Stimulated activated CD4-positive, alpha-beta T cell treated with anti-CD3 and anti-CD28 coated beads, Interleukin-2, amount 100 ng/mL, for 48 hours (primary cell): Measurements from ENCODE around the gene VSTM2B.

ENCODE experiments used
- DNase-seq, 2 donors: peaks; one replicate each; pipeline ENCODE4 v3.0.0-alpha.2; 2020

The VSTM2B gene

DNA sequence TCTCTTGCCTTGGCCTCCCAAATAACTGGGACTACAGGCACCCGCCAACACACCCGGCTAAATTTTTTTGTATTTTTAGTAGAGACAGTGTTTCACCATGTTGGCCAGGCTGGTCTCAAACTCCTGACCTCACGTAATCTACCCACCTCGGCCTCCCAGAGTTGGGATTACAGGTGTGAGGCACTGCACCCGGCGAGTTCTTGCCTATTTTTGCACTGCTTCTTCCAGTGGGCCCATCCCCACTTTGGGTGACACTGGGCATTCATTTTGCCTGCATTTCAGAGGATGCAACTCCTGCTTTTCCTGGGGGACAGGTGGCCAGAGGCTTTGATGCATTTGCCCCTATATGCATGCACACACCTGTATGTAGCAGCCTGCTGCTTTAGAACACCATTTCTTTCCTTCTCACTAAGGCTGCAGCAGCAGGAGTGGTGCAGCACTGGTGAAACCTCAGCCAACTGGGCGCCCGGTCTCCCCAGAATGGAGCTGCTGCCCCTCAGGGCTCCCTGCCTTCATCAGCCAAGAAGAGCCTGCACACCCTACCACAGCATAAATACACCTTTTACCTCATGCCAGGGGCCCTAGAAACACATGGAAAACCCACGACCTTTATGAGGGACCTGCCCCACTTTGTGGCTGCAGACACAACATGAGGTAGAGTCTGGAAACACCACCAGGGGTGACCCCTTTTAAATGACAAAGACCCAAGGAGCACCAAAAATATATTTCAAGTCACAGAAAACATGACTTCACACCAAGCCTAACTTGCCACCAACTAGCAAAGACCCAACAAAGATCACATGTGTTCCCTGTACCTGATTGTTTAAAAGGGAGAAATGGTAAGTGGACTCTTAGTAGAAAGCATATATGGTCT is 43.5 kb downstream of the VSTM2B start:
- no peak for DNase-seq

DNA sequence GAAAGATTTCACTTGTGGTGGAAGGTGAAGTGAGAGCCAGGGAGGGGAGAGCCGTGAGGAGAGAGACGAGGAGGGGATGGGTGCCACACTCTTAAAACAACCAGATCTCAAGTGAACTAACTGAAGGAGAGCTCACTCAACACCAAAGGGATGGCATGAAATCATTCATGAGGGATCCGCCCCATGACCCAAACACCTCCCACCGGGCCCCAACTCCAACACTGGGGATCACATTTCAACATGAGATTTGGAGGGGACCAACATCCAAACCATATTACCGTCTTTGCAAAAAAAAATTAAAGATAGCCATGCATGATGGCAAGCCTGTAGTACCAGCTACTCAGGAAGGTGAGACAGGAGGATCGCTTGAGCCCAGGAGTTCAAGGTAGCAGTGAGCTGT is 45.4 kb downstream of the VSTM2B start:
- no peak for DNase-seq

DNA sequence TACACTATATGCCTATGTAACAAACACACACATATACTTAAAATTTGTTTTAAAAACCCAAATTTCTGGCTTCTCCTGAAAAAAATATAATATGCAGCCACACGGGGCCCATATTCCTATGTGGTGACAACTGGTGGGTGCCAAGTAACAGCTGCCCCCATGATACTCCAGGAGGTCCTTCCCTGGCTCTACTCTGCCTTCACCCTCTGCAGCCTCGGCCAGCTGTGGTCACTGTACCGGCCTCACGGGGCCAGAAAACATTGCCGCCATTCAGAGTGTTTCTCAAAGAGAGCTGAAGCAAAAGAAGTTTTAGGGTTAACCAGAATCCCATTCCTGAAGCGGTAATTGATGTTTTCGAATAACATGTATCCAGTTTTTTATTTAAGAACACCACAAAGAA is 47.7 kb downstream of the VSTM2B start:
- no peak for DNase-seq

DNA sequence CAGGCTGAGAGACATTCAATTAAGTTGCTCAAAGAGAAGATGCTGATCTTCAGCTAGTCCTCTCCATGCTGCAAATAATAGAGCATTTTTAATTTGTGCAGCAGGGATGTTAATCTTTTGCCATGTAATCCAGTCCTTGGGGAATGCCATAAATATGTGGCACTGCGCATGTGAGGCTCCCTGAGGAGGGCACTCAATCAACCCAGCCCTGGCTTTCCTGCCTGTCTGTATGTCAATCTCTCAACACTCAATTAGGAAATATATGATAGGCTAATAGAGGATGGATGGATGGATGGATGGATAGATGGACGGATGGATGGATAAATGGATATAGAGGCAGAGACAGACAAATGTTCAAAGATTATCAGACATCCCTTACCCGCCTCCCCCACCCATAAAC is 48.7 kb downstream of the VSTM2B start:
- DNase-seq, result no peak

DNA sequence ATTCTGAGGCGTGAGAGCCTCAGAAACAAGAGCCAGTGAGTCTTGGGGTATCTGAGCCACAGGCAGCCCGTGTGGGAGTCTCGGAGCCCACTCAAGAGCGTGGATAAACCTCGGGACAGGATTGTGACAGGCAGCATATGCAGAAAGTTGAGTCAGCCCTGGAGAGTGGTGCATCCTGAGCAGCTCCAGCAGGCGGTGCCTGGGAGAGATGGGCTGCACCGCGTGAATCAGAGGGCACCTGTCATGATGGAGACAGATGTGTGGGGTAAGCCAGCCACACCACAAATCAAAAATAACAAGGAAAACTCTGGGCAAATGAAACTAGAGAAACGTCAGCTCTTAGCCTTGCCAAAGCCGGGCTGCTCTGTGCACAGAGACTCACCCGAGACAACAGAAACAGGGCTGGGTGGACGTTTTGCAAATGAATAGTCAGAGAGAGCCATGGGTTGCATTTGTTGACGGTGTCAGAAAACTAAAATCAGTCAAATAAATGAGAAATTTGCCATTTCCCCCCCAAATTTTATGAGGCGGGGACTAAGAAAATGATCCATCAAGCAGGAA is 50.3 kb downstream of the VSTM2B start:
- DNase-seq, result no peak

DNA sequence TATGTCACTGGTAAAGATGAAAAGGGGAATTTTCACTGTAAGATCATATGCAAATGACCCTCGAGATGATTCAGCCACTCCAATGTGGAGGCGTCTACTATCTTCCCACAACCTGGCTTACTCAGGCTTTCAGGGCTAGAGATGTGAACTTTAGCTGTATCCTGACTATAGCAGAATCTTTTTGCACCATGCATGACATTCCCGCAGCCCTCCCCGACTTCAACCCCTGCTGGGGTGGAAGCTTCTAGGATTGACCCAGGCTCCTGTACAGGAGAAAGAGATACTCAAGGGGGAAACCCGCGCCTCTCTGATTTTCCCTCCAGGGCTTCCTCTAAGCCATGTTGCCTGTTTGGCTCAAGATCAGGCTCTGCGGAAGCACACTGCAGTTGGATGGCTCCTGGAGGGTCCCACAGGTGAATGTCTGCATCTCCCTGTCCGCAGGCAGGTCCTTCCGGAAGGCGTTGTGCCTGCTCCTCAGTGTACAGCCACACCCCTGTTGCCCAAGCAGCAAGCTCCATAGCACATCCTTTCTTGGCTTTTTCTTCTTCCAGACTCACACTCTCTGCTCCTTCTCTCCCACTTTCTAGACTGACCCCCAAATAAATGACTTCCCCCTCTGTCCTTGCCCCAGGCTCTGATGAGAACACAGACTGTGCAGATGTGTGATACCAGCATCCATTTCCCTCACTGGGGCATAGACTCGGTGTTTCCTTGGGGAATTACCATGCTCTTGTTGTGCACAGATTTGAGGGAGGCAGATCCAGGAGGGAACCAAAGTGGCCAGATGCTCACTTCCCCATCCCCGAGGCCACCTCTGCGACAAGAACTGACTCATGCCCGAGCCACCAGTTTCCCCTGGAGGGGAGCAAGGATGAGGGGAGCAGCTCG is 51.2 kb downstream of the VSTM2B start:
- DNase-seq, result peak; percentile 23 to 33

DNA sequence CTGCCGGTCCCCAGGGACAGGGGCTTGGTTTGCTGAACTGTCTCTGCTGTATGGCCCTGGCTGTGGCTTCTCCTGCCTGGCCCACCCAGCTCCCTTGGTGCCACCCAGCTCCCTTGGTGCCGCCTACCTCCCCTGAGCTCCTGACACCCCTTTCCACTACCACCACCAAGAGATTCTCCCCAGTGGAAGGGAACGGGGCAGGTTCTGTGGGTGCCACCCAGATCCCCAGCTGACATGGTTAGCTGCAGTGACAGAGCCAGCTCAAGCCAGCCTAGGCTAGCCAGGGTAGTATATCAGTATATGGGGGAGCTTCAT is 51.8 kb downstream of the VSTM2B start:
- no peak for DNase-seq

DNA sequence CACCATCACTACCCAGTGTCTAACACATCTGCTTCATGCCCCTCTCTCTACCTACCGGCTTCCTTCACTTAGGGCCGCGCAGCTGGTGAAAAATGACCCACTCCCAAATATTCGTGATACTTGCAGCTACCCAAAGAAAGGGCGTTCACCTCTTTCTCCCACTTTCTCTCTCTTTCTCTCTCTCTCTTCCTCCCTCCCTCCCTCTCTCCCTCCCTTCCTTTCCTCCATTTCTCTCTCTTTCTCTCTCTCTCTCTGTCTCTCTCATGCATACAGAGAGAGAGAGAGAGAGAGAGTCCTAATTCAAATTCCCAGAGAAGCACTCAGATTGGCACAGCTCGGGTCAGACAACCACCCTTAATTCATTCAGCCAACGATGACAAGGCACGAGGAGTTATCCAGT is 52.6 kb downstream of the VSTM2B start:
- no peak for DNase-seq

DNA sequence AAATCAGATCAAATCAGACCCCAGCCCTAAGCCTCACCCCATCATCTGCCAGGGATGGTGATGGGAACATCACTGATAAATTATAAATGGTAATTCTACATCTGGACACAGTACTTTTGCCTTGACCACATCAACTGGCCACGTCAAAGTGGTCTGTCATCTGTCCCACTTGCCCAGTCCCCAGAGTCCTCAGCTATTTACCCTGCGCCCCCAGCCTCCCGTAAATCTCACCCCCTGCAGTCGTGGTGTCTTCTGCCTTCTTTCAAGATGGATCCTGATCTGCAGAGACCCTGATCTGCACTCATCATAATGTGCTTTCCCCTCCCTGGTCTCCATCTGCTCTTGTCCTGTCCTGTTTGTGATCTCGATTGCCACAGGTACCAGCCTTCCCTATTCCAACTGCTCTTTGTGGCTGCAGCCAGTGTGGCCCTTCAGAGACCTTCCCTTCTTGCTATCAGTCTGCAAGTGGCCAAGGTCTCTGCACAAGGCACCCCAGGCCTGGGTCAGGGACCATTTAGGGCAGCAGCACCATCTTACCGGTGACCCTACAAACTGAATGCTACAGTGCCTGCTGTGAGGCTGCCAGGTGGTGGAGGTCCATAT is 53.6 kb downstream of the VSTM2B start:
- no peak for DNase-seq

DNA sequence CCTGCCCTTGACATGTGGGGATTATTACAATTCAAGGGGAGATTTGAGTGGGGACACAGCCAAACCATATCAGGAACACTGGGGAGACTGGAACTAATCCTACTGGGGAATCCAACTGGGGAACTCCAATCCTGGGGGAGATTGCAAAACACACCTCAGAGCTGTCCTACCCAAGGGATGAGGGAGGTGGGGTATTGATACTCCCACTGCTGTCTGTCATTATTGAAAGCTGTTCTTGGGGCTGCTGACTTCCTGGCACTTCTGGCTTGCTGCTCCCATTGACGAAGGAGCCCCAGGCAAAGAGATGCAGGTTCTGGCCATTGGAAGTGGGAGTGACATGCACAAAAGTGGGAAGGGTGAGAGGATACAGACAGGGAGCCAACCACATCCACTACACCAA is 55.6 kb downstream of the VSTM2B start:
- no peak for DNase-seq

DNA sequence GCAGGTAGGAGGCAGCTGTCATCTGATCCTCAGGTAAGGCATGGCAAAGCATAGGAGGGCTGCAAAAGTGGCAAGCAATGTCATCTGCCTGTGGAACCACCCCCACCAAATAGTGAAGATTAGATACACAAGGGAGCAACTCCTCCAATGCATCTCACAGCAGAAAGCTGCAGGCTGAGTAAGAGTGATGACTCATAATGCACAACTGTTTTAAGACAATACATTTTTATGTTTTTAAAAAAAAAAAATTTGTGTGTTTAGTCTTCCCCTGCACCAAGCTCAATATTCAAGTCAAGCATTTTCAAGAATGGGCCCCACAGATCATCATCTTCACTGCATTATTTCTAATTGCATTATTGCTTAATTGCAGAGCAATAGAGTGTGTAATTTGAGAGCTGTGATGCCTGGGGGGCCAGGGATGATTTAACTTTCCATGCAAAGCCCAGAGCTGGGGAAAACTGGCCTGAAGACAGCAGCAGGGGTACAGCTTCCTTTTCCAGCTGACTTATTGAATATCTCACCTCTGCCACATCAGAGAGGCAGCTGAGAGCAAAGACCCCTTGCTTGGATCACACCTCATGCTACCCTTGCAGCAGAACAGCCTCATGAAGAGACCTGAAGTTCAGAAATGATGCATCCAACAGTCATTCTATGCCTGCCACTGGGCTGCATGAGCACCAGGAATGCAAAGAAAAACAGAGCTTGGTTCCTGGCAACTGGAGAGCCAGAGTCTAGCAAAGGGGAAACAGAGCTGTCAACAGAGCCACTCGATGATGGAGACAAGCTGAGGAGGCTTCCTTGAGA is 57.6 kb downstream of the VSTM2B start:
- DNase-seq, result no peak

DNA sequence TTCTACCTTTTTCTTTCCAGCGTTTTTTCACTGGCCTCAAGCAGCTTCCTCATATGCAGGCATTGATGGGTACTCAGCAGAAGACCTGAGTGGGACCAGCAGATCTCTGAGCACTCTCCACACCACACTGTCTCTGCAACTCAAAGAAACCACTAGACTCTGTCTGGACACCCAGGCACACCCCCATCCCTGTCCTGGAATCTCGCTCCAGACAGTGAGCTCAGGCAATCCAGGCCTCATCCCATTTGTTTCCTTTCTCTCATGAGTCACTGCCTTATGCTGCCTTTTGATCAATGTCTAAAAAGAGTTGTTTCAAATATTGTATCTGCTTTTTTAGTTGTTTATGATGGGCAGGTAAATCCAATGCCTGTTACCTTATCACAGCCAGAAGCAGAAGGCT is 60.6 kb downstream of the VSTM2B start:
- no peak for DNase-seq

DNA sequence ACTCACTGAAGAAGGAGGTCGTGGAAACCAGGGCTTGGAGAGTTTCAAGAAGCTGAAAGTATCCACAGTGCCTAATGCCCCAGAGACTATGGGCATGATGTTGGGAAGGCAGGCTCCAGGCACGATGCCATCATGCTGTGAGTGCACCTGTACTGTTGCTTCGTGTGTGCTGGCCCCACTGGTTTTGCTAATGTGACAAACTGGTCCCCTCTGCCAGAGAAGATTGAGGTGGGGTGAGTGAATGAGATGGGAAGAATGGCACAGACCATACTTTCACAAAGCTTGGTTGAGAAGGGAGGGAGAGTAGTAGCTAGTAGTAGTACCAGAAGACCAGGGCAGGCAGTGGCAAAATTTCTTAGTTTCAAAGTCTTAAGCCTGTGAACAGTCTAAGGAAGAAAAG is 61.3 kb downstream of the VSTM2B start:
- DNase-seq, result no peak

DNA sequence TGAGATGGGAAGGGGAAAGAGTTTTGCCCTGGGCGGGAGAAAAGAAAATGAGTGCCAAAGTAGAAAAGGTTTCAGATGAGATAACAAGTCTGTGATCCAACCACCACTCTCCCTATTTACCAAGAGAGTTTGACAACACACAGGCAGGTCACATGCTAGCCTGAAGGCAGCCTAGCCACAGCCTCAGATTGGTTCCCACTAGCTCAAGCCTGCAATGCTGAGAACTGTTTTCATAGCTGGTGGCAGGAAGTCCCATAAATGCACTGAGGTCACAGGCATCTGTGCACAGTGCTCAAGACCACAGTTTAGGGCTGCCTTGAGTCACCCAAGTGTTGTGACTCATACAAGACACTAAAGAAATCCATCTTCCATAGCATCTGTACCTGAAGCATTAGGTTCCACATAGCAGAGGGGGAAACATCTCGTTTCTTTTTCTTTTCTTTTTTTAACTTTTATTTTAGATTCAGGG is 61.8 kb downstream of the VSTM2B start:
- peak; percentile 34 to 53 for DNase-seq

DNA sequence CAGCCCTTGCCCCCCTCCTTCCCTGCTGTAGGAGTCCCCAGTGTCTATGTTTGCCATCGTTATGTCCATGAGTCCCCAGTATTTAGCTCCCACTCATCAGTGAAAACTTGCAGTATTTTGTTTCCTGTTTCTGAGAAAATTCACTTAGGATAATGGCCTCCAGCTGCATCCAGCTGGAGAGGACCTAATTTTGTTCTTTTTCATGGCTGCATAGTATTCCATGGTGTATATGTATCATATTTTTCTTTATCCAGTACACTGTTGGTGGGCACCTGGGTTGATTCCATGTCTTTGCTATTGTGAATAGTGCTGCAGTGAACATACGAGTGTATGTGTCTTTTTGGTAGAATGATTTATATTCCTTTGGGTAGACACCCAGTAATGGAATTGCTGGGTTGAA is 62.3 kb downstream of the VSTM2B start:
- DNase-seq, result no peak

DNA sequence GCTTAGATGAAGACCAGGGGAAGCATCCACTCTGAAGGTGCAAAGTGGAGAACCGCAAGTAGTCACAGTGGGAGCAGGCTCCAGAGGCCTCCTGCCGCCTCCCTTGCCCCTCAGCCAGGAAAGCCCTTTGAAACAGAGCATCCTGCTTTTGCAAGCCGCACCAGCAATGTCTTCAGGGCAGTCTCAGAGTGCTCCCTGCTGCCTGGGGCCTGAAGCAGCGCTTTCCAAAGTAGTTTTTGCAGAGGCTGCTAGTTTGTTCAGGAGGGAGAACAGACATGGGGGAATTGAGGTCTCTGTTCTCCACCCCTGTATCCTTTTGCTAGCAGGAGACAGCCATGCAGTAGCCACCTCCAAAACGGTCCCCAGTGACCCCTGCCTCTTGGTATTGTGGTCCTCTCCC is 64.5 kb downstream of the VSTM2B start:
- no peak for DNase-seq

DNA sequence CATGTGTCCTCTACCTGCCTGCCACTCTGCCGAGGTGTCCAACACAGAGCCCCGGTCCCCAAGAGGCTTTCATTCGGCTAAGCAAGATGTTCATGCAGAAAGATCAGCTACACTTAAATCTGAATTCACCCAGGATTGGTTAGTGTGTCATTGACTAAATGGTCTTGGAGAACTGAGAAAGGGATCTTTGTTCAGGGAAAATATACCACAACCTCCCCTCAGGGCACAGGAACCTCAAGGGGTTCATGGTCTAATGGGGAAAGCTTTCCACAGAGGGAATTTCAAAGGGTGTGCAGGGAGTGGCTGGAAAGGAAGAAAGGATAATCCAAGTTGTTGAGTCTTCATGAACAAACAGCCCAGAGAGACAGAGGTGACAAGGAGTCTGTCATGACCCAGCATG is 65.9 kb downstream of the VSTM2B start:
- no peak for DNase-seq

DNA sequence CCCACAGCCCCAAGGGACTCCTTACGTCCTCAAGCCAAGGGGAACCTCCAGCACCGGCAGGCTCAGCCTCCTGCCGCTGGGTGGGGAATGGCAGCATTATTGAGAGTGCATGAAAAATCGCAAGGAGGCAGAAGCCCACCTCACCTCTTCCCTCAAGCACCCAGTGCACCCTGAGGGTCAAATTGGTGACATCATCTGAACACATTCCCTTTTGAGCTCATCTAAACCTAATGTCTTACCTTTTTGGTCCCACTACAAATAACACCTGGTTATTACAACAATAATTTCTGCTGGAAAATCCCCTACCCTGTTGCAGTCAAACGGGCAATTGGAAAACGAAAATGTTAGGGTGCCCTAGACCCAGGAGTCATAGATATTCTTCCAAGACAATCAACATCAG is 68.1 kb downstream of the VSTM2B start:
- DNase-seq, result no peak

DNA sequence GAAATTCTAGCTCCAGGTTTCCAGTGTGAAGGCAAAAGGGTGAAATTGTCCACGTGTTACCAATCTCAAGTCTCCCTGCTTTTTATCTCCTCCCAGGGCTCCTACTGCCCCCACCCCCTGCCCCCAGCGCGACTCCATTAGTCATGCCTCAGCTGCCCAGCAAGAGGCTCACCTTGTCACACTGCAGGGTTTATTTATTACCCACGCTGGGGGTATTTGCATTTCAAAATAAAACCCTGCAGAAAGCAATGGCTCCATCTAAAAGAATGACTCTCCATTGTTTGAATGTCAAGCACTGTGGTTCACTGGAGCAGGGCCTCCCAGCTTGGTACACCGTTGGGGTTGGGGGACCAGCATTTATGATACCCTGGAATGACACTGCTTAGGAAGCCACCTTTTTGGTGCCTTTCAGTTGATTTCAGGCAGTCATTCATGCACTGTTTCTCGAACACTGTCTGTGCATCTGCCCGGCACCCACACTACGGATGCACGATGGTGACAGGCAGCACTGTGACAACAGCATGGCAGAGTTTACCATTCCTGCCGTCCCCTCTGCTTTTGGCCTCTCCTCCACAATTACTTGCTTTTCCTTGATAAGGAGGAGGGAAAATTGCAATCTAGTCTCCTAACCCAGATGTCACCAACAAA is 70.4 kb downstream of the VSTM2B start:
- no peak for DNase-seq

DNA sequence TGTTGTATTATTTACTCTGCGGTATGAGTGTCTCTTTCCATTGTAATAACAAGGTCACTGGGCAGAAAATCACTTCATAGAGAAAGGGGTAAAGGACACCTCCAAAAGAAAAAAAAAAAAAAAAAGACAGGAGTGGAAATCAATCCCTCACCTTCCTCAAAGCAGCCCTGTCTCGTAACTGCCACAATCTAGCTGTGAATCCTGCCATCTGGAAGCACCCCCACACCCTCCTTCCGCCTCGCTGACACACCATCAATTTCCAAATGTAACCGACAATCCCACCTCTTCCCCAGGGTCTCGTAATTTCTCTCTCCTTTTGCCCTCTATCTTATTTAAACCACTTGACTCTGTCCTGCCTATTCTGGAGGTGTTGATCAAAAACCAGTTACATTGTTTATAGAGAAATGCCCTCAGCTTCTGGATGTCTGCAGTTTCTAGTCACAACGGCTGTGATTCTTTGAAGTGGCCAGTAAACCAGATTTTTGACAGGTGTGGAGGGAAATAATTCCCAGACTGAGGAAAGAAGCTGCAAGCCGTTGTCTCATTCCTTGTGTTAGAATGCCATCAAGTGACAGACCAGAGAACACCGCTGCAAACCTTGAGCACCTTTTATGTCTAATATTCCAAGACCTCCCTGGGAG is 71.2 kb downstream of the VSTM2B start:
- DNase-seq, result no peak

DNA sequence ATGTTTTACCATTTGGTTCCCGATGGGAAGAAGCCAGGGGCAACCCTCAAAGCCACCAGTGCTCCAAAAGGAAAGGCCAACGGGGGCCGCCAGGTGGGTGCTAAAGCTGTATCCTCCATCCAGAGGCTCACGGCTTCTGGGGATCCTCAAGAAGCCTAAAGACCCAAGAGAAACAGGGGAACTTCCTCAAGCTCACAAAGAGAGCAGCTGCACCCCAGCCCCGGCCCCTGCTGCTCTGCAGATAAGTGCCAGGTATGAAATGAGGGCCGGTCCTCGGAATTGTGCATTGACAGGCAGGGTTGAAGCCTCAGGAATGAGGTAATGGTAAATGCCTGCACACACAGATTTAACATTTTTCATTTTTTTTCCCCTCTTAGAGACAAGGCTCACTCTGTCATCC is 72.2 kb downstream of the VSTM2B start:
- no peak for DNase-seq

DNA sequence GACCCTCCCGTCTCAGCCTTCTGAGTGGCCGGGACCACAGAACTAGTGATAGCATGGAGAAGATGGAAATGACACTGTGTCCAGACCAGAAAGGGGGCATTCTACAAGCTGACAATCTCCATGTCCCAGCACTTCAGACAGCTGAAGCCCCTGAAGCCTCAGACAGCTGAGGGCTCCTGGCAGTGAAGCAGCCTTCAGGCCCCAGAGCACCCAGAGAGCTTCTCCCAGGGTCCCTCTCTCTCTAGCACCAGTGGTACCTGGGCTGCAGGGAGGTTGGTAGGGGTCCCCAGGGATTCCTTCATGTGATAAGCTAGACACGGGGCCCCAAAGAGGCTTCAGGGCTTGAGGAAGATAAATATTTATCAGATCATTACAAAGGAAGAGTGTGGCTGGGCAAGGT is 72.7 kb downstream of the VSTM2B start:
- no peak for DNase-seq
